ENCODE measurements around the gene PNPLA6. TPM values are rescaled to one million over a fixed set of nuclear protein-coding genes. Genes with fewer than 3 reads are reported as not detected.

The PNPLA6 gene
- total RNA-seq, 1 experiment from 2014 or later: 121 TPM

- DNase-seq: no peak
- TSS peak; percentile 85 for BruUV-seq (replicated peaks)
- H3K9me2 ChIP-seq (ENCODE audit: insufficient read depth): no peaks in the 10 kb centered on the region
- CTCF ChIA-PET: interaction anchor here (0.5 to 0.6 kb wide), 2 partner anchors 295 to 412 kb away, joined by 3 to 7 read pairs; no protein-coding TSS in a partner anchor
- peaks cover 25% of the 10 kb centered on the region for H3K4me1 ChIP-seq (replicated peaks; ENCODE audit: insufficient read depth)
- POLR2A ChIA-PET (ENCODE audit: unreplicated experiment): interaction anchor here (0.6 kb wide), 2 partner anchors 113 to 815 kb away, joined by 5 to 22 read pairs; partner anchors contain the start of genes NDUFA7 and RPS28
- intact Hi-C loops (cut with micrococcal nuclease; ENCODE audit: unreplicated experiment): loop anchor here (5.0 kb wide), 1 partner anchor 109 kb away; no protein-coding TSS in a partner anchor
- H3K9me3 ChIP-seq (ENCODE audit: insufficient read depth, low read depth): no peaks in the 10 kb centered on the region
- H4K20me1 ChIP-seq (ENCODE audit: insufficient read depth): no peaks in the 10 kb centered on the region
- peak overlapping the region; percentile 96 for H3K4me2 ChIP-seq
- no peaks in the 10 kb centered on the region for H3K27me3 ChIP-seq (ENCODE audit: insufficient read depth, low read depth)
- peaks cover 17% of the 10 kb centered on the region for H3F3A ChIP-seq (ENCODE audit: insufficient read depth, low read depth)
- TF ChIP-seq CTCF (conservative IDR thresholded peaks at IDR 0.05) (no peak), EZH2 (IDR thresholded peaks at IDR 0.05; ENCODE audit: low read depth) (no peak)
- H3K27ac ChIP-seq: peak overlapping the region; percentile 22
- no peaks in the 10 kb centered on the region for H3K36me3 ChIP-seq (ENCODE audit: low read depth)
- H2AFZ ChIP-seq: peak overlapping the region; percentile 93
- H3K79me2 ChIP-seq (ENCODE audit: low read depth): no peaks in the 10 kb centered on the region
- H3K4me3 ChIP-seq: peak overlapping the region; percentile 67
Observed at GRCh38 chr19:7505682-7506384, 29.7 kb upstream of the PNPLA6 start.

- no peaks in the 10 kb centered on the region for H3K79me2 ChIP-seq (ENCODE audit: low read depth)
- no peaks in the 10 kb centered on the region for H3K9me2 ChIP-seq (ENCODE audit: insufficient read depth)
- no TSS peak for BruUV-seq (replicated peaks)
- H2AFZ ChIP-seq: no peak overlapping the region
- H3K9me3 ChIP-seq (ENCODE audit: insufficient read depth, low read depth): no peaks in the 10 kb centered on the region
- H3K36me3 ChIP-seq (ENCODE audit: low read depth): no peaks in the 10 kb centered on the region
- peaks cover 24% of the 10 kb centered on the region for H3K4me1 ChIP-seq (replicated peaks; ENCODE audit: insufficient read depth)
- CTCF ChIA-PET: interaction anchor here (0.5 to 0.6 kb wide), 4 partner anchors 114 to 498 kb away, joined by 3 to 19 read pairs (median 6); no protein-coding TSS in a partner anchor
- TF ChIP-seq EZH2 (IDR thresholded peaks at IDR 0.05; ENCODE audit: low read depth): no peak
- no peak for TF ChIP-seq CTCF (conservative IDR thresholded peaks at IDR 0.05)
- H4K20me1 ChIP-seq (ENCODE audit: insufficient read depth): no peaks in the 10 kb centered on the region
- no peak overlapping the region for H3K27ac ChIP-seq
- peak overlapping the region; percentile 55 for H3K4me2 ChIP-seq
- POLR2A ChIA-PET (ENCODE audit: unreplicated experiment): interaction anchor here (0.6 to 0.7 kb wide), 5 partner anchors 48 to 815 kb away, joined by 4 to 22 read pairs (median 5); partner anchors contain the start of genes NDUFA7 and RPS28
- intact Hi-C loops (cut with micrococcal nuclease; ENCODE audit: unreplicated experiment): loop anchor here (5.0 kb wide), 1 partner anchor 109 kb away; no protein-coding TSS in a partner anchor
- peaks cover 17% of the 10 kb centered on the region for H3F3A ChIP-seq (ENCODE audit: insufficient read depth, low read depth)
- H3K4me3 ChIP-seq: no peak overlapping the region; the same call in 1 of the 2 replicates
- H3K27me3 ChIP-seq (ENCODE audit: insufficient read depth, low read depth): no peaks in the 10 kb centered on the region
- DNase-seq: peak; percentile 98
Observed at GRCh38 chr19:7506385-7507328, 28.9 kb upstream of the PNPLA6 start.

DNA sequence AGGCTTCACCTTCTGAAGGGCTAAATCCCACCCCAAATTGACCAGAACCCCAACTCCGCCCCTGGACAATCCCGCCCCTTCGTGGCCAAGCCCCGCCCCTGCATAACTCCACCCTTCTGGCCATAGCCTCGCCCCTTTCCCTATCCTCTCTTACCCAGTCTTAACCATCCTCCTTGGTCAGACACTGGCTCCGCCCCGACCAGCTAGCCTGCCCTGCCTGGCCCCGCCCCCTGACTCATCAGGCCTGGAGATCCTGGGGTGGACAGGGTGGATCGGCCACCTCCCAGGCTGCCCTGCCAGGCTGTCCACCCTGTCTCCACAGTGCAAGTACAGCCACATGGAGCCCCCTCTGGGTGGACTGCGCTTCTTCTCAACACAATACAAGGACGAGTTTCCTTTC lies 27.6 kb upstream of the PNPLA6 start:
- Histone ChIP-seq H3K27me3 (ENCODE audit: insufficient read depth, low read depth) (no peaks in the 10 kb centered on the region), H3F3A (ENCODE audit: insufficient read depth, low read depth) (peaks cover 20% of the 10 kb centered on the region), H3K4me3 (no peak overlapping the region), H3K9me2 (ENCODE audit: insufficient read depth) (no peaks in the 10 kb centered on the region), H3K4me2 (peak overlapping the region; percentile 58), H3K27ac (no peak overlapping the region), H3K4me1 (replicated peaks; ENCODE audit: insufficient read depth) (peaks cover 32% of the 10 kb centered on the region), H3K9me3 (ENCODE audit: insufficient read depth, low read depth) (no peaks in the 10 kb centered on the region), H2AFZ (no peak overlapping the region), H4K20me1 (ENCODE audit: insufficient read depth) (no peaks in the 10 kb centered on the region), H3K79me2 (ENCODE audit: low read depth) (no peaks in the 10 kb centered on the region), H3K36me3 (ENCODE audit: low read depth) (no peaks in the 10 kb centered on the region)
- CTCF ChIA-PET: no interaction called here
- BruUV-seq (replicated peaks): no TSS peak
- no peak for TF ChIP-seq EZH2 (IDR thresholded peaks at IDR 0.05; ENCODE audit: low read depth)
- TF ChIP-seq CTCF (conservative IDR thresholded peaks at IDR 0.05): no peak
- DNase-seq: peak; percentile 95 to 97
- POLR2A ChIA-PET (ENCODE audit: unreplicated experiment): interaction anchor here (0.6 to 0.7 kb wide), 2 partner anchors 18 to 86 kb away, joined by 6 to 9 read pairs; no protein-coding TSS in a partner anchor
- intact Hi-C loops (cut with micrococcal nuclease; ENCODE audit: unreplicated experiment): loop anchor here (5.0 kb wide), 1 partner anchor 111 kb away; no protein-coding TSS in a partner anchor

All from PC-9 (cell line).